ENCODE measurements around the gene LOXHD1.

The LOXHD1 gene

GRCh38 chr18:46427216-46427995 is 229.6 kb downstream of the LOXHD1 start:
- TF ChIP-seq MAX (IDR thresholded peaks at IDR 0.05; ENCODE audit: low read depth, low read length): no peak
- TF ChIP-seq CTCF (IDR thresholded peaks at IDR 0.05; ENCODE audit: low read depth, low read length): no peak
- no peak for TF ChIP-seq POLR2A (IDR thresholded peaks at IDR 0.05; ENCODE audit: extremely low read depth, insufficient read length)
- TF ChIP-seq MYC (IDR thresholded peaks at IDR 0.05; ENCODE audit: low read depth, low read length): no peak
- H3K4me3 ChIP-seq (ENCODE audit: low read depth, low read length): no peak overlapping the region
- no peak for DNase-seq (ENCODE audit: low read depth)
